ENCODE results near the gene ARID1B. TPM values are rescaled to one million over a fixed set of nuclear protein-coding genes. Genes with fewer than 3 reads are reported as not detected.
A peak's percentile ranks its signal among the peaks of the same experiment; 100 is the strongest.

The ARID1B gene
- total RNA-seq, 1 donor from 2014 or later, result 62.1 TPM

GRCh38 chr6:156790711-156791319 lies 13.6 kb downstream of the ARID1B start:
- Histone ChIP-seq H2AFZ (replicated peaks) (no peak overlapping the region), H3K27me3 (no peaks in the 10 kb centered on the region), H3K4me1 (peaks cover 38% of the 10 kb centered on the region), H3K9me3 (ENCODE audit: low read depth) (no peaks in the 10 kb centered on the region), H3K27ac (no peak overlapping the region), H3K79me2 (ENCODE audit: low read depth) (peaks cover 100% of the 10 kb centered on the region), H4K20me1 (ENCODE audit: low read depth) (peaks cover 100% of the 10 kb centered on the region), H3K4me3 (no peak overlapping the region), H3K4me2 (peak overlapping the region; percentile 20), H3F3A (ENCODE audit: low read depth) (peaks cover 17% of the 10 kb centered on the region), H3K9ac (no peak overlapping the region), H3K36me3 (no peaks in the 10 kb centered on the region)
- no peak overlapping the region for H3K27ac Mint-ChIP-seq
- TF ChIP-seq CTCF (IDR thresholded peaks at IDR 0.05) (no peak), EZH2phosphoT487 (IDR thresholded peaks at IDR 0.05) (no peak), EZH2 (IDR thresholded peaks at IDR 0.05) (no peak)
- H3K9me3 Mint-ChIP-seq, result no peaks in the 10 kb centered on the region
- no peak overlapping the region for H3K4me3 Mint-ChIP-seq
- H3K4me1 Mint-ChIP-seq, result peaks cover 68% of the 10 kb centered on the region
- peaks cover 2% of the 10 kb centered on the region for H3K27me3 Mint-ChIP-seq (ENCODE audit: insufficient read depth, low read depth)
- peaks cover 3% of the 10 kb centered on the region for H3K36me3 Mint-ChIP-seq
- DNase-seq (ENCODE audit: low spot score), result no peak

- Histone ChIP-seq H3K4me3 (no peak overlapping the region), H3K79me2 (ENCODE audit: low read depth) (peaks cover 100% of the 10 kb centered on the region), H3F3A (ENCODE audit: low read depth) (peaks cover 14% of the 10 kb centered on the region), H3K9me3 (ENCODE audit: low read depth) (no peaks in the 10 kb centered on the region), H3K27ac (no peak overlapping the region), H4K20me1 (ENCODE audit: low read depth) (peaks cover 100% of the 10 kb centered on the region), H2AFZ (replicated peaks) (no peak overlapping the region), H3K36me3 (no peaks in the 10 kb centered on the region), H3K27me3 (no peaks in the 10 kb centered on the region), H3K9ac (no peak overlapping the region), H3K4me1 (peaks cover 36% of the 10 kb centered on the region), H3K4me2 (peak overlapping the region; percentile 20)
- H3K4me1 Mint-ChIP-seq, result peaks cover 68% of the 10 kb centered on the region
- H3K27ac Mint-ChIP-seq, result no peak overlapping the region
- H3K36me3 Mint-ChIP-seq, result peaks cover 4% of the 10 kb centered on the region
- DNase-seq (ENCODE audit: low spot score), result peak; percentile 13
- TF ChIP-seq CTCF (IDR thresholded peaks at IDR 0.05) (no peak), EZH2 (IDR thresholded peaks at IDR 0.05) (no peak), EZH2phosphoT487 (IDR thresholded peaks at IDR 0.05) (no peak)
- peak overlapping the region; percentile 50 for H3K4me3 Mint-ChIP-seq
- H3K9me3 Mint-ChIP-seq, result no peaks in the 10 kb centered on the region
- no peaks in the 10 kb centered on the region for H3K27me3 Mint-ChIP-seq (ENCODE audit: insufficient read depth, low read depth)
Observed at GRCh38 chr6:156791320-156791850, 14.2 kb downstream of the ARID1B start.

GRCh38 chr6:156793200-156793599 lies 16.0 kb downstream of the ARID1B start:
- DNase-seq (ENCODE audit: low spot score), result no peak
- H3K36me3 ChIP-seq, result no peaks in the 10 kb centered on the region
- H3K4me2 ChIP-seq, result no peak overlapping the region
- no peaks in the 10 kb centered on the region for H3K27me3 ChIP-seq
- no peak overlapping the region for H2AFZ ChIP-seq (replicated peaks)
- no peak overlapping the region for H3K27ac Mint-ChIP-seq
- peaks cover 100% of the 10 kb centered on the region for H4K20me1 ChIP-seq (ENCODE audit: low read depth)
- H3K4me1 Mint-ChIP-seq, result peaks cover 73% of the 10 kb centered on the region
- no peak overlapping the region for H3K9ac ChIP-seq
- H3K36me3 Mint-ChIP-seq, result peaks cover 12% of the 10 kb centered on the region
- H3K9me3 ChIP-seq (ENCODE audit: low read depth), result no peaks in the 10 kb centered on the region
- no peak overlapping the region for H3K27ac ChIP-seq
- H3K79me2 ChIP-seq (ENCODE audit: low read depth), result peaks cover 100% of the 10 kb centered on the region
- TF ChIP-seq EZH2phosphoT487 (IDR thresholded peaks at IDR 0.05), result no peak
- no peak for TF ChIP-seq EZH2 (IDR thresholded peaks at IDR 0.05)
- no peak for TF ChIP-seq CTCF (IDR thresholded peaks at IDR 0.05)
- H3K4me3 ChIP-seq, result no peak overlapping the region
- no peaks in the 10 kb centered on the region for H3K27me3 Mint-ChIP-seq (ENCODE audit: insufficient read depth, low read depth)
- H3K4me1 ChIP-seq, result peaks cover 35% of the 10 kb centered on the region
- H3K9me3 Mint-ChIP-seq, result no peaks in the 10 kb centered on the region
- peaks cover 11% of the 10 kb centered on the region for H3F3A ChIP-seq (ENCODE audit: low read depth)
- no peak overlapping the region for H3K4me3 Mint-ChIP-seq

Measured in neural progenitor cell (in vitro differentiated cells).